GM12873 (cell line): ENCODE measurements around the gene ZNF281.

Experiments used
- CTCF ChIP-seq: IDR thresholded peaks from 2 replicates; pipeline ENCODE4 v1.5.1; 2012; ENCODE audit warnings: low read depth, mild to moderate bottlenecking, moderate library complexity, low read length, control low read depth; ENCODE audit not compliant: insufficient read depth; ENCODE audit errors: missing control alignments

ZNF281 gene

GRCh38 chr1:200437556-200438203 lies 27.8 kb upstream of the ZNF281 start:
- TF ChIP-seq CTCF = no peak

GRCh38 chr1:200437088-200437487 lies 27.3 kb upstream of the ZNF281 start:
- no peak for TF ChIP-seq CTCF

- no peak for TF ChIP-seq CTCF
Measured at GRCh38 chr1:200436436-200436835, 26.6 kb upstream of the ZNF281 start.

GRCh38 chr1:200435200-200435780 lies 25.5 kb upstream of the ZNF281 start:
- TF ChIP-seq CTCF = no peak

GRCh38 chr1:200433586-200433985 lies 23.8 kb upstream of the ZNF281 start:
- TF ChIP-seq CTCF = no peak

- no peak for TF ChIP-seq CTCF
Measured at GRCh38 chr1:200432586-200432985, 22.8 kb upstream of the ZNF281 start.

GRCh38 chr1:200429221-200429751 lies 19.4 kb upstream of the ZNF281 start:
- TF ChIP-seq CTCF = no peak
